G401.6 (cell line): Measurements from ENCODE around the gene YAF2.
"Not testable (repeated sequence)": the region's sequence is repeated elsewhere in the genome, so short reads cannot be mapped to it uniquely, and the experiment has no call there.

ENCODE experiments used
- FAIRE-seq: peaks from 2 replicates; lab custom pipeline; 2012; peaks lifted over from hg19 to GRCh38; lab: Jason Lieb, UNC

The YAF2 gene

GRCh38 chr12:42255221-42255865 is 17.3 kb upstream of the YAF2 start:
- FAIRE-seq: no peak

GRCh38 chr12:42252645-42253044 is 14.6 kb upstream of the YAF2 start:
- FAIRE-seq: not testable (repeated sequence)

- FAIRE-seq: not testable (repeated sequence)
Measured at GRCh38 chr12:42249033-42249432, 11.0 kb upstream of the YAF2 start.

GRCh38 chr12:42240131-42240750 is 2.2 kb upstream of the YAF2 start:
- FAIRE-seq: no peak

- no peak for FAIRE-seq
Measured at GRCh38 chr12:42237853-42238239, 202 bp downstream of the YAF2 start.

GRCh38 chr12:42237052-42237852 is 796 bp downstream of the YAF2 start:
- no peak for FAIRE-seq

GRCh38 chr12:42236017-42236416 is 2.0 kb downstream of the YAF2 start:
- FAIRE-seq: no peak

GRCh38 chr12:42235426-42235825 is 2.6 kb downstream of the YAF2 start:
- no peak for FAIRE-seq

GRCh38 chr12:42234970-42235369 is 3.1 kb downstream of the YAF2 start:
- no peak for FAIRE-seq

GRCh38 chr12:42227525-42227924 is 10.5 kb downstream of the YAF2 start:
- not testable (repeated sequence) for FAIRE-seq

GRCh38 chr12:42224501-42224900 is 13.5 kb downstream of the YAF2 start:
- FAIRE-seq: not testable (repeated sequence)

- FAIRE-seq: no peak
Measured at GRCh38 chr12:42222724-42223123, 15.3 kb downstream of the YAF2 start.

GRCh38 chr12:42221726-42222125 is 16.3 kb downstream of the YAF2 start:
- FAIRE-seq: no peak

- FAIRE-seq: no peak
Measured at GRCh38 chr12:42217656-42218055, 20.4 kb downstream of the YAF2 start.

- FAIRE-seq: no peak
Measured at GRCh38 chr12:42216737-42217136, 21.3 kb downstream of the YAF2 start.

- FAIRE-seq: peak; percentile 79
Measured at GRCh38 chr12:42215759-42216158, 22.3 kb downstream of the YAF2 start.

- no peak for FAIRE-seq
Measured at GRCh38 chr12:42213954-42214426, 24.1 kb downstream of the YAF2 start.

- no peak for FAIRE-seq
Measured at GRCh38 chr12:42213023-42213422, 25.0 kb downstream of the YAF2 start.

GRCh38 chr12:42208574-42208973 is 29.5 kb downstream of the YAF2 start:
- FAIRE-seq: no peak

GRCh38 chr12:42204819-42205218 is 33.2 kb downstream of the YAF2 start:
- peak; percentile 88 for FAIRE-seq

- no peak for FAIRE-seq
Measured at GRCh38 chr12:42204362-42204761, 33.7 kb downstream of the YAF2 start.

GRCh38 chr12:42201063-42201462 is 37.0 kb downstream of the YAF2 start:
- no peak for FAIRE-seq

- no peak for FAIRE-seq
Measured at GRCh38 chr12:42199007-42199406, 39.0 kb downstream of the YAF2 start.
